Neural progenitor cell (in vitro differentiated cells): ENCODE results near the gene SH3GL1.

ENCODE experiments used
- EZH2 ChIP-seq: fragments of 200-600 bp; sonication (generic); IDR thresholded peaks from 2 replicates; pipeline ENCODE4 v1.6.1; 2017; ENCODE audit warnings: antibody characterized with exemption, mild to moderate bottlenecking, moderate library complexity
- EZH2phosphoT487 ChIP-seq: fragments of 200-600 bp; sonication (generic); IDR thresholded peaks from 2 replicates; pipeline ENCODE4 v1.6.1; 2017; ENCODE audit warnings: antibody characterized with exemption
- TF ChIP-seq, protein P1 (sequence below): fragments of 200-600 bp; sonication (generic); IDR thresholded peaks from 2 replicates; pipeline ENCODE4 v1.5.1; 2017; ENCODE audit warnings: antibody characterized with exemption, mild to moderate bottlenecking

GRCh38 chr19:4430760-4431159 is 30.4 kb upstream of the SH3GL1 start:
- TF ChIP-seq EZH2: no peak
- TF ChIP-seq, protein P1, sequence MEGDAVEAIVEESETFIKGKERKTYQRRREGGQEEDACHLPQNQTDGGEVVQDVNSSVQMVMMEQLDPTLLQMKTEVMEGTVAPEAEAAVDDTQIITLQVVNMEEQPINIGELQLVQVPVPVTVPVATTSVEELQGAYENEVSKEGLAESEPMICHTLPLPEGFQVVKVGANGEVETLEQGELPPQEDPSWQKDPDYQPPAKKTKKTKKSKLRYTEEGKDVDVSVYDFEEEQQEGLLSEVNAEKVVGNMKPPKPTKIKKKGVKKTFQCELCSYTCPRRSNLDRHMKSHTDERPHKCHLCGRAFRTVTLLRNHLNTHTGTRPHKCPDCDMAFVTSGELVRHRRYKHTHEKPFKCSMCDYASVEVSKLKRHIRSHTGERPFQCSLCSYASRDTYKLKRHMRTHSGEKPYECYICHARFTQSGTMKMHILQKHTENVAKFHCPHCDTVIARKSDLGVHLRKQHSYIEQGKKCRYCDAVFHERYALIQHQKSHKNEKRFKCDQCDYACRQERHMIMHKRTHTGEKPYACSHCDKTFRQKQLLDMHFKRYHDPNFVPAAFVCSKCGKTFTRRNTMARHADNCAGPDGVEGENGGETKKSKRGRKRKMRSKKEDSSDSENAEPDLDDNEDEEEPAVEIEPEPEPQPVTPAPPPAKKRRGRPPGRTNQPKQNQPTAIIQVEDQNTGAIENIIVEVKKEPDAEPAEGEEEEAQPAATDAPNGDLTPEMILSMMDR: no peak
- TF ChIP-seq EZH2phosphoT487: no peak
